ENCODE data around the gene ATXN3. TPM values are rescaled to one million over a fixed set of nuclear protein-coding genes. Genes with fewer than 3 reads are reported as not detected.

ATXN3 gene
- total RNA-seq, 1 experiment from 2014 or later: 33.1 TPM

GRCh38 chr14:92014040-92014439 is 92.3 kb downstream of the ATXN3 start (continued):
- TF ChIP-seq ARID4B (CRISPR knock-in tag; IDR thresholded peaks at IDR 0.05; ENCODE audit: borderline replicate concordance) (no peak), HMGXB4 (CRISPR knock-in tag; IDR thresholded peaks at IDR 0.05) (no peak), CREB1 (CRISPR knock-in tag; IDR thresholded peaks at IDR 0.05) (no peak), MXD4 (CRISPR knock-in tag; IDR thresholded peaks at IDR 0.05; ENCODE audit: borderline replicate concordance) (no peak), ZNF232 (CRISPR knock-in tag; IDR thresholded peaks at IDR 0.05) (no peak), USF2 (CRISPR knock-in tag; IDR thresholded peaks at IDR 0.05) (no peak), SP1 (CRISPR knock-in tag; conservative IDR thresholded peaks at IDR 0.05) (no peak), ATF6 (CRISPR knock-in tag; IDR thresholded peaks at IDR 0.05) (no peak)

- DNase-seq (ENCODE audit: low spot score): no peak
- POLR2A ChIA-PET: no interaction called here
- ATAC-seq: no peak
- Mint-ChIP-seq H3K27me3 (ENCODE audit: low read depth) (no peaks in the 10 kb centered on the region), H3K4me1 (no peaks in the 10 kb centered on the region), H3K4me3 (no peak overlapping the region), H3K9me3 (no peaks in the 10 kb centered on the region), H3K36me3 (peaks cover 34% of the 10 kb centered on the region), H3K27ac (no peak overlapping the region)
- CTCF ChIA-PET: interaction anchor here (1.9 kb wide), 1 partner anchor 15 kb away, joined by 8 read pairs; no protein-coding TSS in a partner anchor
- no peak for TF ChIP-seq ZNF281 (CRISPR knock-in tag; IDR thresholded peaks at IDR 0.05)
- no peak for TF ChIP-seq ZNF138 (CRISPR knock-in tag; conservative IDR thresholded peaks at IDR 0.05)
- no peak for TF ChIP-seq USF1 (CRISPR knock-in tag; IDR thresholded peaks at IDR 0.05)
- no peak for TF ChIP-seq ATF2 (CRISPR knock-in tag; IDR thresholded peaks at IDR 0.05; ENCODE audit: borderline replicate concordance, low read depth)
- TF ChIP-seq CREM (CRISPR knock-in tag; IDR thresholded peaks at IDR 0.05): no peak
- no peak for TF ChIP-seq ESRRA (CRISPR knock-in tag; IDR thresholded peaks at IDR 0.05; ENCODE audit: borderline replicate concordance)
- no peak for TF ChIP-seq E2F4 (CRISPR knock-in tag; IDR thresholded peaks at IDR 0.05; ENCODE audit: borderline replicate concordance, low read depth)
- TF ChIP-seq TEAD4 (CRISPR knock-in tag; IDR thresholded peaks at IDR 0.05): no peak
- TF ChIP-seq NR3C1 (CRISPR knock-in tag; conservative IDR thresholded peaks at IDR 0.05; ENCODE audit: low read depth): no peak
- TF ChIP-seq ZNF416 (CRISPR knock-in tag; IDR thresholded peaks at IDR 0.05): no peak
These were observed 94.1 kb downstream of the ATXN3 start for GRCh38 chr14:92012121-92012748.
